ENCODE data around the gene GPR158. TPM values are rescaled to one million over a fixed set of nuclear protein-coding genes. Genes with fewer than 3 reads are reported as not detected.

GPR158 gene
- total and polyA plus RNA-seq, 9 of the 15 experiments (the other 6 are each of a cell fraction or from before 2014, with no cell fraction given), result 4.0 to 7.6 (median 5.0) TPM

DNA sequence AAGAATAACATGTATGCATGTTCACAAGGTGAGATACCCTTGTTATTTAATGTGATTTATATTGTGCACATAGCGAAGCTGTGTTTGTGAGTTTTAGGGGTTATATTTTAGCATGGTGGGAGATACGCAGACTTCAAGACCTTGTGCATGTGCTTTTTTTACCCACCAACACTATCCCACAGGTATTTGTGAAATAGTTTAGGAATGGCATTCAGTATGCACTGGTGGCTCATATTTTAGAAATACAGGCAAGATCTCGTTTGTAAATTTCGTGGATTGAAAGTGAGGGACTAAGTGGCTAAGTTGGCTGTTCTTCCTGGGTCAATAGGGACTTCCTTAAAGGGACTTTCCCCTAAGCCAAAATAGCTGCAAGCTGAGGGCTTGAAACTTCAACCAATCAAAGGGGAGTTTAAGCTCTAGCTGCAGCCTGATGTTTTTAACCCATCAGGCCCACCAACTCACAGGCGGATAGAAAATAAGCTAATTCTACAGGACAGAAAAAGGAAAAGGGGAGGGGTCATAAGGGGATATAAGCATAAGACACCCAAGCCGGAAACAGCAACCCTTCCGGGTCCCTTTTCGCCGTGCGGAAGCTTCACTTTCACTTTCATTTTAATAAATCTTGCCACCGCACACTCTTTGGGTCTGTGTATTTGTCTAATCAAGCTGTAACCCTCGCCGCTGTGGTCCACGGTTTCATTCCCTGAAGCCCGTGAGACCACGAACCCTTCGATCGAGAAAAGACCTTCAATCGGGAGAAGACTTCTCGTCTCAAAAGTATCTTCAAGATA, 291.0 kb downstream of the GPR158 start (continued):
- no peak for TF ChIP-seq ZBED1 (IDR thresholded peaks at IDR 0.05)
- TF ChIP-seq, protein P1, sequence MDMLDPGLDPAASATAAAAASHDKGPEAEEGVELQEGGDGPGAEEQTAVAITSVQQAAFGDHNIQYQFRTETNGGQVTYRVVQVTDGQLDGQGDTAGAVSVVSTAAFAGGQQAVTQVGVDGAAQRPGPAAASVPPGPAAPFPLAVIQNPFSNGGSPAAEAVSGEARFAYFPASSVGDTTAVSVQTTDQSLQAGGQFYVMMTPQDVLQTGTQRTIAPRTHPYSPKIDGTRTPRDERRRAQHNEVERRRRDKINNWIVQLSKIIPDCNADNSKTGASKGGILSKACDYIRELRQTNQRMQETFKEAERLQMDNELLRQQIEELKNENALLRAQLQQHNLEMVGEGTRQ (CRISPR knock-in tag; IDR thresholded peaks at IDR 0.05), result no peak
- TF ChIP-seq, protein P2, sequence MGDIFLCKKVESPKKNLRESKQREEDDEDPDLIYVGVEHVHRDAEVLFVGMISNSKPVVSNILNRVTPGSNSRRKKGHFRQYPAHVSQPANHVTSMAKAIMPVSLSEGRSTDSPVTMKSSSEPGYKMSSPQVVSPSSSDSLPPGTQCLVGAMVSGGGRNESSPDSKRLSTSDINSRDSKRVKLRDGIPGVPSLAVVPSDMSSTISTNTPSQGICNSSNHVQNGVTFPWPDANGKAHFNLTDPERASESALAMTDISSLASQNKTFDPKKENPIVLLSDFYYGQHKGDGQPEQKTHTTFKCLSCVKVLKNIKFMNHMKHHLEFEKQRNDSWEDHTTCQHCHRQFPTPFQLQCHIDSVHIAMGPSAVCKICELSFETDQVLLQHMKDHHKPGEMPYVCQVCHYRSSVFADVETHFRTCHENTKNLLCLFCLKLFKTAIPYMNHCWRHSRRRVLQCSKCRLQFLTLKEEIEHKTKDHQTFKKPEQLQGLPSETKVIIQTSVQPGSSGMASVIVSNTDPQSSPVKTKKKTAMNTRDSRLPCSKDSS (IDR thresholded peaks at IDR 0.05; ENCODE audit: low read depth, partially characterized antibody), result no peak
- no peak for TF ChIP-seq SREBF2 (CRISPR knock-in tag; IDR thresholded peaks at IDR 0.05)
- TF ChIP-seq MBD2 (IDR thresholded peaks at IDR 0.05; ENCODE audit: borderline replicate concordance, low read depth), result no peak; the same call in 1 of the 2 replicates
- TF ChIP-seq RHOXF2B (CRISPR knock-in tag; conservative IDR thresholded peaks at IDR 0.05), result no peak
- TF ChIP-seq ETV1 (tag; conservative IDR thresholded peaks at IDR 0.05; ENCODE audit: low read depth), result peak; percentile 70
- TF ChIP-seq EZH2 (IDR thresholded peaks at IDR 0.05; ENCODE audit: borderline replicate concordance, low read depth, low read length), result no peak
- TF ChIP-seq NR2C2 (CRISPR knock-in tag; IDR thresholded peaks at IDR 0.05), result no peak
- peak; percentile 94 for TF ChIP-seq NR2C2 (tag; IDR thresholded peaks at IDR 0.05)
- TF ChIP-seq HMGN3 (IDR thresholded peaks at IDR 0.05; ENCODE audit: borderline replicate concordance, extremely low read depth, insufficient read length, low read depth, low read length), result no peak
- TF ChIP-seq, protein P3, sequence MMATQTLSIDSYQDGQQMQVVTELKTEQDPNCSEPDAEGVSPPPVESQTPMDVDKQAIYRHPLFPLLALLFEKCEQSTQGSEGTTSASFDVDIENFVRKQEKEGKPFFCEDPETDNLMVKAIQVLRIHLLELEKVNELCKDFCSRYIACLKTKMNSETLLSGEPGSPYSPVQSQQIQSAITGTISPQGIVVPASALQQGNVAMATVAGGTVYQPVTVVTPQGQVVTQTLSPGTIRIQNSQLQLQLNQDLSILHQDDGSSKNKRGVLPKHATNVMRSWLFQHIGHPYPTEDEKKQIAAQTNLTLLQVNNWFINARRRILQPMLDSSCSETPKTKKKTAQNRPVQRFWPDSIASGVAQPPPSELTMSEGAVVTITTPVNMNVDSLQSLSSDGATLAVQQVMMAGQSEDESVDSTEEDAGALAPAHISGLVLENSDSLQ (IDR thresholded peaks at IDR 0.05), result no peak
- no peak for TF ChIP-seq ZKSCAN1 (IDR thresholded peaks at IDR 0.05; ENCODE audit: low read depth, low read length)
- TF ChIP-seq CXXC5 (CRISPR knock-in tag; IDR thresholded peaks at IDR 0.05), result peak; percentile 29; the same call in 1 of the 2 replicates
- TF ChIP-seq SMARCC2 (IDR thresholded peaks at IDR 0.05; ENCODE audit: low read depth), result no peak
- TF ChIP-seq ZNF165 (CRISPR knock-in tag; IDR thresholded peaks at IDR 0.05; ENCODE audit: borderline replicate concordance), result no peak
- no peak for TF ChIP-seq XRCC5 (IDR thresholded peaks at IDR 0.05; ENCODE audit: low read depth, low read length)
- no peak for TF ChIP-seq ZNF239 (CRISPR knock-in tag; IDR thresholded peaks at IDR 0.05)
- TF ChIP-seq, protein P4, sequence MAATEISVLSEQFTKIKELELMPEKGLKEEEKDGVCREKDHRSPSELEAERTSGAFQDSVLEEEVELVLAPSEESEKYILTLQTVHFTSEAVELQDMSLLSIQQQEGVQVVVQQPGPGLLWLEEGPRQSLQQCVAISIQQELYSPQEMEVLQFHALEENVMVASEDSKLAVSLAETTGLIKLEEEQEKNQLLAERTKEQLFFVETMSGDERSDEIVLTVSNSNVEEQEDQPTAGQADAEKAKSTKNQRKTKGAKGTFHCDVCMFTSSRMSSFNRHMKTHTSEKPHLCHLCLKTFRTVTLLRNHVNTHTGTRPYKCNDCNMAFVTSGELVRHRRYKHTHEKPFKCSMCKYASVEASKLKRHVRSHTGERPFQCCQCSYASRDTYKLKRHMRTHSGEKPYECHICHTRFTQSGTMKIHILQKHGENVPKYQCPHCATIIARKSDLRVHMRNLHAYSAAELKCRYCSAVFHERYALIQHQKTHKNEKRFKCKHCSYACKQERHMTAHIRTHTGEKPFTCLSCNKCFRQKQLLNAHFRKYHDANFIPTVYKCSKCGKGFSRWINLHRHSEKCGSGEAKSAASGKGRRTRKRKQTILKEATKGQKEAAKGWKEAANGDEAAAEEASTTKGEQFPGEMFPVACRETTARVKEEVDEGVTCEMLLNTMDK (IDR thresholded peaks at IDR 0.05; ENCODE audit: borderline replicate concordance, insufficient read depth, low read depth, low read length, poor library complexity, severe bottlenecking), result no peak
- peak; percentile 75 to 76 for TF ChIP-seq FOXK2 (conservative IDR thresholded peaks at IDR 0.05 in 1 of 2, IDR thresholded peaks at IDR 0.05 in 1 of 2; ENCODE audit: low read depth in 2 of 2)
- peak; percentile 46; the same call in 1 of the 2 replicates for TF ChIP-seq ATF7 (IDR thresholded peaks at IDR 0.05)
- TF ChIP-seq ETV6 (IDR thresholded peaks at IDR 0.05; ENCODE audit: borderline replicate concordance in 1 of 2, low read depth in 2 of 2, low read length in 1 of 2), result peak; percentile 75 to 81; a peak in 2 of 4 replicates
- no peak for TF ChIP-seq ETV6 (CRISPR knock-in tag; IDR thresholded peaks at IDR 0.05; ENCODE audit: borderline replicate concordance)
